GM21528 (cell line): ENCODE measurements around the gene STARD7.
"Not testable (repeated sequence)": the region's sequence is repeated elsewhere in the genome, so short reads cannot be mapped to it uniquely, and the experiment has no call there.

Experiments
- ATAC-seq: cut with Tn5 transposase; IDR thresholded peaks from one replicate; pipeline ENCODE4 v1.9.1; 2021; ENCODE audit warnings: mild to moderate bottlenecking, moderate library complexity; ENCODE audit not compliant: unreplicated experiment, low FRiP score

Gene STARD7

DNA sequence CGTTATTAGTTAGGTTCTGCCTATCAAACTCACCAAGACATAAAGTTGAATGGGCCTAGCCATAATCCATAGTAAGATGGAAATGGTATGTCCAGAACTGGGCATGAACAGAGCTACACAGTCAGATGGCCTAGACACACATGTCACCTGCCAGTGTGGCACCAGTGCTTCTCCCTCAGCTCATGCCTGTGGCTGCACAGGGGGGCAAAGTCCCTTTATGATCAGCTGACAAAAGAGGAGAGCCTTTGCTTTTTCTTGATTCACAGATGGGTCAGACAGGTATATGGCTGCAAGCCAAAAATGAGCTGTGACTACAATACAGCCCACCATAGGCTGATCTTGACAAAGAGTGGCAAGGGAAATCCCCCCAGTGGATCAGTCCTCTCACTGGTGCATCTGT, 28.3 kb upstream of the STARD7 start:
- ATAC-seq: no peak

DNA sequence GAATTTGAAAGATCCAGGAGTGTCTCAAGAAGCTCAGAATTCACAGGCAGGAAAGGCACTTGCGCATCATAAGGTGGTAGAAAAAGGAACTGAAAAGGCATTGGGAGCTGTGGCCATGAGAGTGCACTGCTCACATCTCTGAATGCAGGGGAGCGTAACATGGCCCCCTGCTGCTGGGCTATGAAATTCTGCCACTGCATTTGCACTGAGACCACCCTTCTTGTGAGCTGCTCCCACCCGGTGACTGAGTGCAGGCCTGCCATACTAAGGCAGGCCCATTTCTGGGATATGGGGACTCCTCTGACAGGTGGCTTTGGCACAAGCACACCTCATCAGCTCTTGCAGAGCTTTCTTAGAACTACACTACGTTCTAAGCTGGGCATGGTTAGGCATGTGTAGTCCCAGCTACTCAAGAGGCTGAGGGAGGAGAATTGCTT, 25.3 kb upstream of the STARD7 start:
- ATAC-seq: peak; percentile 80

DNA sequence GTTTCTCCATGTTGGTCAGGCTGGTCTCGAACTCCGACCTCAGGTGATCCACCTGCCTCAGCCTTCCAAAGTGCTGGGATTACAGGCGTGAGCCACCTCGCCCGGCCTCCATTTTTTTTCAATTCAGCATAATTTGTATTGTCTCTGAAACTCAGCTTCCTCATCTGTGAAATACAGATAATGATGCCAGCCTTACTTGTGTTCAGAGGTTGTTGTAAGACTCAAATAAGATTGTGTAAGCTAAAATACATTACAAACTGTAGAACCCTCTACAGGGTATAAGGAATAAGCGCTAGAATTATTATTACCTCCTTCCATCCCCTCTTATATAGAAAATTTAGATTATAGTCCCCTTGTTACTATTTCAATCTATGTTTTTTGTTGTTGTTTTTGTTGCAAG, 24.8 kb upstream of the STARD7 start:
- ATAC-seq: no peak

DNA sequence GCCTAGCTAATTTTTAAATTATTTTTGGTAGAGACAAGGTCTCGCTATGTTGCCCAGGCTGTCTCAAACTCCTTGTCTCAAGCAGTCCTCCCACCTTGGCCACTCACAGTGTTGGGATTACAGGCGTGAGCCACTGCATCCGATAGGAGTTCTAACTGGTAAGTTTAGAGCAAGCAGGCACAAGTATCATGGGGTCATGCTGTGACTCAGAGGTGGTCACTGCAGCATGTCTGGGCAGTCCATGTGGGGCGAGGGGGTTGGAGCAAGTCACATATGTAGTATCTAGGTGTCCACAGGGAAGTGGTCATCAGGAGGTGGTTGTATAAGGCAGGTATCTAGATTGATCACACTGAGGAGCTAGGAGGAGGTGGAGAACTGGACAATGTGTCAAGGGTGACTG, 22.7 kb upstream of the STARD7 start:
- ATAC-seq: no peak

DNA sequence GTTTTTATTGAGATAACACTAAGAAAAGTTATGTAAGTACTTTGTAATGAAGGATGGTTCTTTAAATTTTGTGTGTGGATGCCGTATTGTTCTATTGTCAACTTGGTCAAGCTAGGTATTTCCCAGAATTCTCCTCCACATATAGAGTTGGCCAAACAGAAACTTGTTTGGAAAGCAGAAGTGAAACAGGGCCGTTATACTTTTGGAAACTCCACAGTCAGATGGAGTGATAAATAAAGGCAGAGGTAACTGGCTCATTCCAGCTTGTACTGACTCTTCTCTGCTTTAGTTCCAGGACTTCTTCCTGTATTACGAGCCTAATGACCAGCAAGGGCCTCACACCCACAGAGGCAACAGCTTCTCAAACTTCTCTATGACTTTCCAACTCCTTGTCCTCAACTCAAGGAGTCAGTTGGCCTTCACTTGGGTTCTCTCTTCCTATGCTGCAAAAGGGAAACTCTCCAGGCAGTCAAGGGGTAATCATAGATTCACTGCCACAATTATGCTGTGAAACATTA, 16.4 kb upstream of the STARD7 start:
- ATAC-seq: peak; percentile 72

DNA sequence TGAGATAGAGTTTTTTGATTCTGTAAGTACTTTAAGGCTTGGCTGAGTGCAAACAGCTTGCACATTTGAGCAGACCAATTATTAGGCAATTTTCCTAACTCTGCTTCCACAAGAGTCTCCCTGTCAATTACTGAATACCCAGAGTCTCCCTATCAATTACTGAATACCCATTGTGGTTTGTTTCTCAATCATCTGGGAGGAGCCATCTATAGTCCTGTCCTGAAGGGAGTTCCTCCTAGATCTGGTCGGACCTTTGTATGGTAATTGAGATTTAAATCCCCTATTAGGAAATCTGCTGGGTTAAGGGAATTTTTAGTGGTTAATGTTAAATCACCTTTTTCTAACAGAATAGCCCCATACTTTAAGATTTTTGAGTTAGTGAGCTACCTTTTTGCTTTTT, 12.5 kb upstream of the STARD7 start:
- ATAC-seq: not testable (repeated sequence)

DNA sequence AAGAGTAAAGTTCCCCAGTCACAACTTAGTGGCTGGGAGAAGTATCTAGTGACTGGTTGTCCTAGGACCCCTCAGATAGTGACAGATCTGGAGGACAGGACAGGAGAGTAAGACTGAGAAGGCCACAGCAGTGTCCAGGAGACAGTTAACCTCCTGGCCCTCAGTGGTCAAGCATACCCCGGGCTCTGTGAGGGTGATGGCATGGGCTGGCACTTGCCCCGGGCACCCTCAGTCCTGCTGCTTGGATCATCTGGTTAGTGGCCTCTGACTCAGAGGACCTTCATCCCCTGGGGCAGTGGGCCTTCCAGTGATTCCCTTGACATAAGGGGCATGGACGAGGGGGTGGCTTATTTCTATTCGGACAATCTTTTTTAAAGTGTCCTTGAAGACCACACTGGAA, 11.3 kb upstream of the STARD7 start:
- not testable (repeated sequence) for ATAC-seq

DNA sequence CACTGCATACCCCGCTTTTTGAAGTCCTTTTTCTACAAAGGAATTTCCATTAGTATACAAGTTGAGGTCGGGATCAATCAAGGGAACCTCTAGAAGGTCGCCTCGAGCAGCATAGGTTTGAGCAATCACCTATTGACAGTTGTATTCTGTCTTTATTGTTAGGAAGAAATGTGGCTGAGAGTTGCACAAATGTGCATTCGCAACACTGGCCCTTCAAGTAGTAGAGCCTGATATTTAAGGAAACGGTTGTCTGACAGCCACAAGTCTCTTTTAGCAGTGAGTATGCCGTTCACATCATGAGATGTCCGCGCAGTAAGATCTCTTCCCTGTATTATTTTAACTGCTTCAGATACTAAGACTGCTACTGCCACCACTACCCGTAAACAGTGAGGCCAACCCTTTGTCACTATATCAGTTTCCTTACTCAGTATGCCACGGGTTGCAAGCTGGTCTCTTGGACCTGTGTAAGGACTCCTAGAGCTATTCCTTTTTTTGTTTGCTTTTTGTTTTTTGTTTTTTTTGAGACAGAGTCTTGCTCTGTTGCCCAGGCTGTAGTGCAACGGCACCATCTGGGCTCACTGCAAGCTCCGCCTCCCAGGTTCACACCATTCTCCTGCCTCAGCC, 10.0 kb upstream of the STARD7 start:
- no peak for ATAC-seq

DNA sequence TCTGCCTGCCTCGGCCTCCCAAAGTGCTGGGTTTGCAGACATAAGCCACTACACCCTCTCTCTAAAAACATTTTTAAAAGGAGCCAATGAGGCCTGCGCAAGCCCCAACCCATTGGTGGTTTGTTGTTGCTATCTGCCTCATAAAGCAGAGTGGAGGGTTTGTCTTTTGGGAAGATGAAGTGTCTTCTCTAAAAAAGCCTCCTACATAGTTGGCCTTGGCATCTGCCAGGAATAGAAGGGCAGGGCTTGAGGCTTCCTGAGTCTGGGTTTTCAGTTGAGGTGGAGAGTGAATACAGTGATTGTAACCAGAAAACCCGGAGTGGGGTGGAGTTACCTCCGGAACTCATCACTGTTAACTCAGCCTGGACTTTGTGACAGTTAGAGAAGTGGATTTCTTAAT, 5.9 kb upstream of the STARD7 start:
- no peak for ATAC-seq

DNA sequence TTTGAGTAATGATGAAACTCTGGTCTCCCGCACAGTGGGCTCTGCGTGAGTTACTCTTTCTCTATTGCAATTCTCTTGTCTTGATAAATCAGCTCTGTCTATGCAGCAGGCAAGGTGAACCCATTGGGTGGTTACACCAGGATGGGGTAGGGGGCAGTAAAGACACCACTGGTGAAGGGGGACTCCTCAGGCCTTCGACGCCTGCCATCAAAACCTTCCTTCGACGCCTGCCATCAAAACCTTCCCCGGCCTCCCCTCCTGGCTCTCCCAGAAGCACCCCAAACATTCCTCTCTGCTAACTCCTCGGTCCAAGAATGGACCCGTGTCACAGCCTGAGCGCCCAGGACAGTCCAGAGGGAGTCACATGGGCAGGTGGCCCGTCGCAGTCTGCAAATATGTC, 4.8 kb upstream of the STARD7 start:
- ATAC-seq: no peak

DNA sequence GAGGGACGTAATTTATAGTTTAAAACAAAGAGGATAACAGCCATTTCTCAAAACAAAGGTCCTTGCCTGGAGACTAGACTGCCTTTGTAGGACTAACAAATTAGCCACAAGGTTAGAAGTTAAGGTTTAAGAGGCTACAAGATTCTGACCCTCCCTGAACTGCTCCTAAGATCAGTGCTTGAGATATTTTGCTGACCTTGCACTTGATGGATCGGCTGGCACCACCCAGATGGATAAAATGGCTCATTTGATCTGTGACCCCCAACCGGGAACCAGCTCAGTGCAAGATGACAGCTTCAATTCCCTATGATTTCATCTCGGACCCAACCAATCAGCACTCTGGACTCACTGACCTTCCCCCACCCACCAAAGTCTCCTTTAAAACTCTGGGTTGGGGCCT, 3.7 kb upstream of the STARD7 start:
- no peak for ATAC-seq

DNA sequence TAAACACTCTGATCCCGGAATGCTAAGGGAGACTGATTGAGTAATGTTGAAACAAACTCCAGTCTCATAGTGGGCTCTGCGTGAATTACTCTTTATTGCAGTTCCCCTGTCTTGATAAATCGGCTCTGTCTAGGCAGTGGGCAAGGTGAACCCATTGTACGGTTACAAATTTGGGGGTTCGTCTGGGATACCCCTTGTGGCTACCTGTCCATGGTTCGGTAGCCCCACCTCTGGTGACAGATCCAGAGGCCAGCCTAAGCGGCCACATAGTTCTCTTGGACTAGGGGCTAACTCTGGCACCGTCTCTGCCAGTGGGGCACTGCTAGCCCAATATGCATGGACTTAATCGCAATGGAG, 1.1 kb upstream of the STARD7 start:
- no peak for ATAC-seq

DNA sequence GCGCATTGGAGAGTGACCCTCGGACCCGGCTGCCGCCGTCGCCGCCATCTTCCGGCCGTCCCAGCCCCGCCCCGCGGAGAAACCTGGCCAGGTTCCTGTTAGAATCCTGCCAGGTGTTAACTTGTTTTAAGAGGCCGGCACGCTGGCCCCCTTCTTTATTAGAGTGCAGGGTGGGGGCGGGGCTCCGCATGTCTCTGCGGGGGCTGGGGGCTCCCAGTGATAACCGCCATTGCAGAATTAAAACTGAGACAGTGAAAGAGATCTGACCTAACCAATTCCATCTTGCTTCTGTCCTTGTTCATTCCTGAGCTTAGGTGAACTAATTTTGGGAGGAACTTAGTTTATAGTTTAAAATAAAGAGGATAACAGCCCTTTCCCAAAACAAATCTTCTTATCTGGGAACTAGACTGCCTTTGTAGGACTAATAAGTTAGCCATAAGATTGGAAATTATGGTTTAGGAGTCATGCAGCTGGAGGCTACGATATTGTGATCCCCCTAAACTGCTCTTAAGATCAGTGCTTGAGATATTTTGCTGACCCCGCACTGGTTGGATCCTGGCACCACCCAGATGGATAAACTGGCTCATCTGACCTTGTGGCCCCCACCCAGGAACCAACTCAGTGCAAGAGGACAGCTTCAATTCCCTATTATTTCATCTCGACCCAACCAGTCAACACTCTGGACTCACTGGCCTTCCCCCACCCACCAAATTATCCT, 543 bp upstream of the STARD7 start:
- no peak for ATAC-seq

DNA sequence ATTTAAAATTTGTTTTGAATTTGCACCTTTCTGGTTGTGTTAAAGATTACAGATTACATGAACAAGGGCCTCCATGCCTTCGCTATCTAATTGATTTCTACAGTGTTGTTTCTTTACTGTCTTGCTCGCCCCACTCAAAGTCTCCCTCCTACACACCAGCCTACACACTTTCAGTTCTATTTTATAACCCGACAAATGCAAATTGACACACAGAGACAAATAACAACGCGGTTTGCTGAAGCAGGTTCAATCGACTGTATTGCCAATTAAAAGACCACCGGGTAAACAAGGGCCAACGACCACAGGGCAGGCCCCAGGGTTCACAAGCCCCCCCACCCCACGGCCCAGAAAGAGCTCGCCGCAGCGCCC, 869 bp downstream of the STARD7 start:
- ATAC-seq: peak; percentile 11

DNA sequence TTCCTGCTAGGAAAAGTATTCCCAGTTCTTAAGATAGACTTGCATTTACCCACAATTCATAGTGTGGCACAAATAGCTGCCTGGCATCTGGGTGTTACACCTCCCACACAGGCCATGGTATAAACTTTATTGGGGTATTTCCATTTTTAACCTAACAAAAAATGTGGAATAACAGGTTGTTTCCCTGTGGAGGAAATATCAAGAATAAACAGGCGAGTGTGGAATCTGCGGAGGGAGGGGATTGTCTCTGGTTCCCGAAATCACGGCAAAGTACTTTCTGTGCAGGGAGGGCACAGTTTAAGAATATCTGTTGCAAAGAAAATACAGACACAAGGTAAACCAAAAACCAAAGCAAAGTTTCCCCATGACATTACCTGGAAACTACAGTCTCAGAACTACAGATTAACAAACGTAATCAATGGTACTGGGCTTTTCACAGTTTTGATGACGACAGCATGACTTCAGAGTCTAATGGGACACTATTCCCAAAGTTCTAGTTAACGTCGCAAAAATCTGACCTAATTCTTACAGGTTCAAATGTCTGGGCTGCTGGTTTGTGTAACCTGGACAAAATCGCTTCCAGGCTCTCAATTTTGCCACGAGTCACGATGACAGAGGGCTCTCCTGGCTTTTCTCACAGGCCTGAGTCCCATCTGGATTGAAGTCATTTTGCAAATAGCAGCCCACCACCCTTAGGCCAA, 1.4 kb downstream of the STARD7 start:
- ATAC-seq: no peak

DNA sequence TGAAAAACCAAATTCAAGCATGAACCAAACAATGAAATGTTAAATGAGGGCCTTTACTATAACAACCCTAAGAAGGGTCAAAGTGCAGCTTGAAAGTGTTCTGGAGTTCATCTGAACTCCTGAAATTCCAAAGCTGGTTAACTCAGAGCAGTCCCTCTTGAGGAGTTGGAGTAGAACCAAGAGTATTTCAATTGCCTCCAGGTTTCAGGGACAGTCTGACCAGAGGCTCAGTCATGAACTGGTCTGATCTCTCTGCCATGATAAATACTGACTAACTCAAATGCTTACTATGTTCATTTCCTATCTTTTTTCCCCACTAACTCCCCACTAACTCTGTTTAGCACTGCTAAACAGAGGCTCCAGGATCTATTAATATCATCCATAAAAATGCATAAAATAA, 2.7 kb downstream of the STARD7 start:
- ATAC-seq: no peak

DNA sequence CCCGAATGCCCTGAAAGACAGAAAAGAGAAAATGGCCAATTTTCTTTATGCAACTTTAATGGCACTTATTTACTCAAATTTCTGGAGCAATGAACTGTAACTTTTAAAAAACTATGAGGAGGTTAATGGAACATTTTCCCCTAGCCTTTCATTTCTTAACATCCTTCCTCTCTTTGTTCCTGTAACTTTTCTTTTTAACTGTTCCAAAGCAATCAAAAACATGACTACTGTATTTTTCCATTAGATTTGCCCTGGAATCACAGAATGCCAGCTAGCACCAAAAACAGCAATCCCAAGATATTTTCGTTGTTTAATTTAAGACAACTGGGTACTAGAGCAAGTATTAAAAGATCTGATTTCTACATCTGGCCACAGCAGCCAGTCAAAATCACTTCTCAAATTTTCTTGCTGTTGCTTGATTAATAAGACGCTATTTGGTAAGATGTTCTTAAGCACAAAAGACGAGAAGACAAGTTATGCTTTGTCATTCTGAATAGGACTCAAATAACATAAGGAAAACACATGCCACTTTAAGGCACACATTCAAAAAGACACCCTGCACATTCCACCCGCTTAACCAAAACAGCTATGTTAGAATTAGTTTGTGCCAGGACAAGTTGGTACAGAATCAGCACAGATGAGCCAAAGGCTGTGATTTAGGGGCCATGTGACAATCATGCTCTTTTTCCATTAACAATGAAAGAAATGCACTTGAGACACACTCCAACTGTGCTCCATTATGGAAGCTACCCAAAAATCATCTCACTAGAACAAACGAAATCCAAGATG, 3.6 kb downstream of the STARD7 start:
- no peak for ATAC-seq

DNA sequence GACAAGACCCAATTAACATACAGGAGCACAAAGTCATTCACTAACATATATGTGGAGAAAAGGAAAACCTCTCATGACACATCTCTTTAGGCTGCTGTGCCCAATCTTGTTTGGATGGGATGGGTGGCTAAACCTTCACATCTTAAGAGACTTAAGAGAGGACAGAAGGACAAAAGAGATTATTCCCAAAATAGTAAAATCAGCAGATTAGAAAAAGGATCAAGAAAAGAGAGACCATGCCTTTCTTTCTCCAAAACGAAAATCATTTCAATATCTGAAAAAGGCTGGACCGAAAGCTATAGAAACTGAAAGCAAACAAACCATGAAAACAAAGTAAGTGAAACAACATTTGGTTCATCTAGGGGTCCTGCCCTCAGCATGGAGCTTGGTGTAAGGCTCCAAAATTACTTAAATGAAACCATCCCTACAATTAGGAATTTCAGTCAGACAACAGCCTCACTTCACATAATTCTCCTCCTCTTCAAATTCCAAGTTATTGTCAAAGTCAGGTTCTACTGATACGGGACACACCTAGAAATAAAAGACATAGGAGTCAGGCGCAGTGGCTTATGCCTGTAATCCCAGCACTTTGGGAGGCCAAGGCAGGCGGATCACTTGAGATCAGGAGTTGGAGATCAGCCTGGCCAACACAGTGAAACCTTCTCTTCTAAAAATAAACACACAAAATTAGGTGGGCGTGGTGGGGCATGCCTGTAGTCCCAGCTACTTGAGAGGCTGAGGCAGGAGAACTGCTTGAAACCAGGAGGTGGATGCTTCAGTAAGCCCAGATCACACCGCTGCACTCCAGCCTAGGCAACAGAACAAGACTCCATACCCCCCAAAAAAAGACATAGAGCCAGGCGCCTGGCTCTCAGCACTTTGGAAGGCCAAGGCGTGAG, 5.2 kb downstream of the STARD7 start:
- ATAC-seq: no peak

DNA sequence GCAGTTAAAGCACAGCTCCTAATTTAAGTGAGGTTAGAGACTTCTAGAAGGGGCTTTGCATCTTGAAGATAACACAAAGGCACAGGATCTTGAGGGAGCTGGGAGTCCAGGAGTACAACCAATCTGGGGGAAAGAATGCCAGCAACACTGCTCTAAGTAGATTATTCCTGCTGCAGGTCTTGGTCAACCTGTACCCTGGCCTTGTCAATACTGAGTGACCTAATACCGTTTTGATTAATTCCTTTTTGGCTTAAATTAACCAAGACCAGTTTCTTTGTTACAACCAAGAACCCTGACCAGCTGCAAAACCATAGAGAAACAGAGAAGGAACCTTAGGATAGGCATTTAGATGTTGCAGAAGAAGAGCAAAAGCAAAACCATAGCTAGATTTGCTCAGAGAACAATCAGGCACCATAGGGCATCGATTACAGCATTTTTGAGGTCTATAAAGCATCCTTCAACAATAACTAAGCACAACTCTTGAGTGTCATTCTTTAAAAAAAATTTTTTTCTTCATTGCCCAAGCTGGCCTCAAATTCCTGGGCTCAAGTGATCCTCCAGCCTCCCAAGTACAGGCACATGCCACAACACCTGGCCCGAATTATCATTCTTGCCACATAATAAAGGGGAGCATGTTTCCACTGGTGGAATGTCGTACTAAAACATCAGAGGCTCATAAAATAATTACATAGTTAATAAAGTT, 6.3 kb downstream of the STARD7 start:
- no peak for ATAC-seq
